Measurements from ENCODE around the gene AGBL4.

DNA sequence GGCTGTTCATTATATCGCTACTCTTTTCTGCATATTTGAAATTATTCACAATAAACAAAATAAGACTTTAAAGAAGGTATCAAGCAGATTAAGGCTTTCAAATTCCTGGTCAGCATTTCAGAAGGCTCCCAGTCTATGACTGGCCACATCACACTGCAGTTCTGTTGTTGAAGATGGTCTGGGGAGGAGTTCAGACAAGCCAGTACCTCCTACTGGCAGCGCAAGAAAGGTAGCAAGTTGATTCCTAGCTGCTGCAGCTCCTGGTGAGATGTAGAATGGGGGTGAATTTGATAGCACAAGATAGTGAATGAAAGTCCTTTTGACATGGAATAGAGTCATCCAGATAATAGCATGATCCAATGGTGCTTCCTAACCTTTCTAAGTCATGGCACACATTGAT is 1158.8 kb downstream of the AGBL4 start:
- TF ChIP-seq EZH2 (IDR thresholded peaks at IDR 0.05; ENCODE audit: insufficient read depth, poor library complexity, severe bottlenecking) (no peak), EZH2phosphoT487 (IDR thresholded peaks at IDR 0.05; ENCODE audit: insufficient read depth, low read depth) (no peak)

Measured in GM23248 (cell line).